ENCODE data around the gene PTPRR.

- TF ChIP-seq CTCF (IDR thresholded peaks at IDR 0.05; ENCODE audit: insufficient read depth, low read length, poor library complexity, severe bottlenecking) (no peak), EZH2phosphoT487 (conservative IDR thresholded peaks at IDR 0.05; ENCODE audit: low read length) (no peak)
Measured at GRCh38 chr12:70826156-70826555, 94.4 kb downstream of the PTPRR start.

All from SU-DHL-6 (cell line).